Measurements from ENCODE around the gene CYTH4. TPM values are rescaled to one million over a fixed set of nuclear protein-coding genes. Genes with fewer than 3 reads are reported as not detected.

CYTH4 gene
- total RNA-seq, 1 donor from 2014 or later, result not detected

- DNase-seq (ENCODE audit: low spot score), result no peak
- no peaks in the 10 kb centered on the region for H3K36me3 Mint-ChIP-seq (ENCODE audit: low read depth)
- no peaks in the 10 kb centered on the region for H3K27me3 Mint-ChIP-seq (ENCODE audit: low read depth)
- TF ChIP-seq, protein P1, sequence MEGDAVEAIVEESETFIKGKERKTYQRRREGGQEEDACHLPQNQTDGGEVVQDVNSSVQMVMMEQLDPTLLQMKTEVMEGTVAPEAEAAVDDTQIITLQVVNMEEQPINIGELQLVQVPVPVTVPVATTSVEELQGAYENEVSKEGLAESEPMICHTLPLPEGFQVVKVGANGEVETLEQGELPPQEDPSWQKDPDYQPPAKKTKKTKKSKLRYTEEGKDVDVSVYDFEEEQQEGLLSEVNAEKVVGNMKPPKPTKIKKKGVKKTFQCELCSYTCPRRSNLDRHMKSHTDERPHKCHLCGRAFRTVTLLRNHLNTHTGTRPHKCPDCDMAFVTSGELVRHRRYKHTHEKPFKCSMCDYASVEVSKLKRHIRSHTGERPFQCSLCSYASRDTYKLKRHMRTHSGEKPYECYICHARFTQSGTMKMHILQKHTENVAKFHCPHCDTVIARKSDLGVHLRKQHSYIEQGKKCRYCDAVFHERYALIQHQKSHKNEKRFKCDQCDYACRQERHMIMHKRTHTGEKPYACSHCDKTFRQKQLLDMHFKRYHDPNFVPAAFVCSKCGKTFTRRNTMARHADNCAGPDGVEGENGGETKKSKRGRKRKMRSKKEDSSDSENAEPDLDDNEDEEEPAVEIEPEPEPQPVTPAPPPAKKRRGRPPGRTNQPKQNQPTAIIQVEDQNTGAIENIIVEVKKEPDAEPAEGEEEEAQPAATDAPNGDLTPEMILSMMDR (IDR thresholded peaks at IDR 0.05), result no peak
- no peak overlapping the region for H3K27ac Mint-ChIP-seq (ENCODE audit: unreplicated experiment)
- H3K9me3 Mint-ChIP-seq (ENCODE audit: low read depth), result peaks cover 3% of the 10 kb centered on the region
- no peak overlapping the region for H3K4me3 Mint-ChIP-seq (ENCODE audit: unreplicated experiment)
- no peaks in the 10 kb centered on the region for H3K4me1 Mint-ChIP-seq (ENCODE audit: low read depth)
Observed at GRCh38 chr22:37294747-37295146, 12.4 kb downstream of the CYTH4 start.

- H3K36me3 Mint-ChIP-seq (ENCODE audit: low read depth), result no peaks in the 10 kb centered on the region
- TF ChIP-seq, protein P1 (IDR thresholded peaks at IDR 0.05), result no peak
- DNase-seq (ENCODE audit: low spot score), result no peak
- H3K4me1 Mint-ChIP-seq (ENCODE audit: low read depth), result no peaks in the 10 kb centered on the region
- H3K27ac Mint-ChIP-seq (ENCODE audit: unreplicated experiment), result no peak overlapping the region
- H3K27me3 Mint-ChIP-seq (ENCODE audit: low read depth), result no peaks in the 10 kb centered on the region
- H3K4me3 Mint-ChIP-seq (ENCODE audit: unreplicated experiment), result no peak overlapping the region
- peaks cover 3% of the 10 kb centered on the region for H3K9me3 Mint-ChIP-seq (ENCODE audit: low read depth)
Observed at GRCh38 chr22:37295213-37295886, 13.0 kb downstream of the CYTH4 start.

DNA sequence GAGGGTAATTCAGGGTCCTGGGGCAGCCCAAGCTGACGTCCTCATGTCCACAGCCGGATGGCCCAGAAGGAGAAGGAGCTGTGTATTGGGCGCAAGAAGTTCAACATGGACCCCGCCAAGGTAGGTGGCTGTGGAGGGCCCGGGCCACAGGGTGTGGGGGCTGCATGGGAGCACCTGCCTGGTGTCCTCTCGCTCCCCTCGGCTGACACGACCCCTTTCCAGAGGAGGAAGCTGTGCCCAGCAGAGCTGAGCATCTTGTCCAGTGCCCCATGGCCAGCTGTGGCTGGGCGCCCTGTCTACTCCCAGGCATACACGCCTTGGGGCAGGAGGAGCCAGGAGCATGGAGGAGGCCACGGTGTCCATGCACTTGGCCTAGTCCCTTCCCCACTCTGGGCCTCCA lies 13.6 kb downstream of the CYTH4 start:
- H3K4me1 Mint-ChIP-seq (ENCODE audit: low read depth), result peaks cover 5% of the 10 kb centered on the region
- H3K9me3 Mint-ChIP-seq (ENCODE audit: low read depth), result peaks cover 3% of the 10 kb centered on the region
- H3K4me3 Mint-ChIP-seq (ENCODE audit: unreplicated experiment), result no peak overlapping the region
- H3K27ac Mint-ChIP-seq (ENCODE audit: unreplicated experiment), result no peak overlapping the region
- TF ChIP-seq, protein P1 (IDR thresholded peaks at IDR 0.05), result no peak
- no peaks in the 10 kb centered on the region for H3K36me3 Mint-ChIP-seq (ENCODE audit: low read depth)
- DNase-seq (ENCODE audit: low spot score), result no peak
- H3K27me3 Mint-ChIP-seq (ENCODE audit: low read depth), result no peaks in the 10 kb centered on the region

DNA sequence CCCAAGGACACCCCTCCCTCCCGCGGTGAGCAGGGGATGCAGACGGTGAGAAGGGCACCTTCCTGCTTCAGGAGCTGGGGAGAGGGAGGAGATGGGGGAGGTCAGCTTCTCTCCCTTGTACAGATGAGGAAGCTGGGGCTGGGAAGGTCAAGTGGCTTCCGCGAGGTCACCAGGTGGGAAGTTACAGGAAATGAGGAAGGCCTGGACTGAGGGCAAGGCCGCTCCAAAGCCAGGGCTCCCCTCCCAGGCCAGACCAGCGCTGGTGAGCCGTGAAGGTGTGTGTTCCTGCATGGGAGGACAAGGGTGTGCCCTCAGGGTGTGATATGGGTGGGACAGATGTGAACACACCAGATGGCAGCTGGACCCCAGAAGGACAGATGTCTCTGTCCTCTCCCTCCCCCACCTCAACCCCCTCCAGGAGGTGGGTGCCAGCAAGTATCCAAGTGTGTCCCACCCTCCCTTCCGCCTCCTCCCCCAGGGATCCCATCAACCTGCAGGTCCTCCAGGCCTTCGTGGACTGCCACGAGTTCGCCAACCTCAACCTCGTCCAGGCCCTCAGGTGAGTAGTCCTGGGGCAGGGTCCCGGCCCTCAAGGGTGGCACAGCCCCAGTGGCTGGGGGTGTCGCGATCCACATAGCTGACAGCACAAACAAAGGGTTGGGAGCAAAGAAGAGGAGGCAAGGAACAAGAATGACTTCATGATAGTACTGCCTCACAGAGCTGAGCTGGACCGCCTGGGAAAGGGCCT lies 16.6 kb downstream of the CYTH4 start:
- H3K4me1 Mint-ChIP-seq (ENCODE audit: low read depth), result peaks cover 19% of the 10 kb centered on the region
- H3K9me3 Mint-ChIP-seq (ENCODE audit: low read depth), result no peaks in the 10 kb centered on the region
- TF ChIP-seq, protein P1 (IDR thresholded peaks at IDR 0.05), result no peak
- H3K36me3 Mint-ChIP-seq (ENCODE audit: low read depth), result no peaks in the 10 kb centered on the region
- H3K27me3 Mint-ChIP-seq (ENCODE audit: low read depth), result no peaks in the 10 kb centered on the region
- H3K4me3 Mint-ChIP-seq (ENCODE audit: unreplicated experiment), result no peak overlapping the region
- DNase-seq (ENCODE audit: low spot score), result no peak
- H3K27ac Mint-ChIP-seq (ENCODE audit: unreplicated experiment), result no peak overlapping the region

- Mint-ChIP-seq H3K27ac (ENCODE audit: unreplicated experiment) (no peak overlapping the region), H3K9me3 (ENCODE audit: low read depth) (no peaks in the 10 kb centered on the region), H3K4me1 (ENCODE audit: low read depth) (peaks cover 29% of the 10 kb centered on the region), H3K36me3 (ENCODE audit: low read depth) (no peaks in the 10 kb centered on the region), H3K4me3 (ENCODE audit: unreplicated experiment) (no peak overlapping the region), H3K27me3 (ENCODE audit: low read depth) (no peaks in the 10 kb centered on the region)
- TF ChIP-seq, protein P1 (IDR thresholded peaks at IDR 0.05), result no peak
- DNase-seq (ENCODE audit: low spot score), result no peak
Observed at GRCh38 chr22:37299969-37300509, 17.7 kb downstream of the CYTH4 start.
